ENCODE data around the gene GATB.

GATB gene

GRCh38 chr4:151786158-151786495 lies 25.3 kb upstream of the GATB start:
- TF ChIP-seq CTCF (IDR thresholded peaks at IDR 0.05; ENCODE audit: insufficient read depth, missing control alignments): no peak
- FAIRE-seq (no peak), DNase-seq (ENCODE audit: insufficient read length, low spot score) (no peak)

GRCh38 chr4:151785484-151786157 lies 24.8 kb upstream of the GATB start:
- TF ChIP-seq CTCF (IDR thresholded peaks at IDR 0.05; ENCODE audit: insufficient read depth, missing control alignments): no peak
- FAIRE-seq: no peak
- DNase-seq (ENCODE audit: insufficient read length, low spot score): no peak

- TF ChIP-seq CTCF (IDR thresholded peaks at IDR 0.05; ENCODE audit: insufficient read depth, missing control alignments): no peak
- FAIRE-seq (no peak), DNase-seq (ENCODE audit: insufficient read length, low spot score) (no peak)
Measured at GRCh38 chr4:151784706-151785105, 23.9 kb upstream of the GATB start.

GRCh38 chr4:151783867-151784266 lies 23.1 kb upstream of the GATB start:
- DNase-seq (ENCODE audit: insufficient read length, low spot score): no peak
- no peak for FAIRE-seq
- TF ChIP-seq CTCF (IDR thresholded peaks at IDR 0.05; ENCODE audit: insufficient read depth, missing control alignments): no peak

GRCh38 chr4:151782296-151782695 lies 21.5 kb upstream of the GATB start:
- DNase-seq (ENCODE audit: insufficient read length, low spot score): no peak
- TF ChIP-seq CTCF (IDR thresholded peaks at IDR 0.05; ENCODE audit: insufficient read depth, missing control alignments): no peak
- no peak for FAIRE-seq

- FAIRE-seq (no peak), DNase-seq (ENCODE audit: insufficient read length, low spot score) (no peak)
- TF ChIP-seq CTCF (IDR thresholded peaks at IDR 0.05; ENCODE audit: insufficient read depth, missing control alignments): no peak
Measured at GRCh38 chr4:151781026-151781425, 20.2 kb upstream of the GATB start.

GRCh38 chr4:151777471-151777870 lies 16.7 kb upstream of the GATB start:
- no peak for FAIRE-seq
- TF ChIP-seq CTCF (IDR thresholded peaks at IDR 0.05; ENCODE audit: insufficient read depth, missing control alignments): no peak

More at GRCh38 chr4:151777471-151777870, 16.7 kb upstream of the GATB start:
- DNase-seq (ENCODE audit: insufficient read length, low spot score): no peak
